CD1c-positive myeloid dendritic cell (primary cell): ENCODE results near the gene WDR5B.
"Not testable (repeated sequence)": the region's sequence is repeated elsewhere in the genome, so short reads cannot be mapped to it uniquely, and the experiment has no call there.

Source experiments
- DNase-seq: peaks from one replicate; pipeline ENCODE4 v3.0.0-alpha.2; 2016; ENCODE audit errors: extremely low spot score

Gene WDR5B

DNA sequence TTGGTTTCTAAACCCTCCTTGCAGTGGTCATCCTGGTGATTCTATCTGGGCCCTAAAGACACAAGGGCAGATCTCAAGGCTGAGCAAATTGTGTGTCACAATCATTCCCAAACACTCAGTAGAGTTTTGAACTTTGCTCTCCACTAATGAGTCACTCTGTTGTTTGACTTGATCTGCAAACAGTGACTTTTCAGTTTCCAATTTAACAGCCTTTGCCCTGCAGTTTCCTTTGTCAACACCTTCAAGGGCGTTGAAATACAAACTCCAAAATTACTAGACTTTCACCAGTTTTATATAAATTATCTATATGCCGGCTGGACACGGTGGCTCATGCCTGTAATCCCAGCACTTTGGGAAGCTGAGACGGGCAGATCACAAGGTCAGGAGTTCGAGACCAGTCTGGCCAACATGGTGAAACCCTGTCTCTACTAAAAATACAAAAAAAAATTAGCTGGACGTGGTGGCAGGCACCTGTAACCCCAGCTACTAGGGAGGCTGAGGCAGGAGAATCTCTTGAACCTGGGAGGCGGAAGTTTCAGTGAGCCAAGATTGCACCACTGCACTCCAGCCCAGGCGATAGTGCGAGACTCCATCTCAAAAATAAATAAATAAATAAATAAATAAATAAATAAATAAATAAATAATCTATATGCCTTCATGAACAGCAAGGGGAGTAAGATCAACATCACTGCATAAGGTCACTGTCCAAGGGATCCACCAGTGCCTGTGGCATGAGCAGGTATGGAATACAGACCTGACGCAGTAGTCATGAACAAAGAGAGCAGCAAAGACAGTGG lies 50.1 kb downstream of the WDR5B start:
- not testable (repeated sequence) for DNase-seq

DNA sequence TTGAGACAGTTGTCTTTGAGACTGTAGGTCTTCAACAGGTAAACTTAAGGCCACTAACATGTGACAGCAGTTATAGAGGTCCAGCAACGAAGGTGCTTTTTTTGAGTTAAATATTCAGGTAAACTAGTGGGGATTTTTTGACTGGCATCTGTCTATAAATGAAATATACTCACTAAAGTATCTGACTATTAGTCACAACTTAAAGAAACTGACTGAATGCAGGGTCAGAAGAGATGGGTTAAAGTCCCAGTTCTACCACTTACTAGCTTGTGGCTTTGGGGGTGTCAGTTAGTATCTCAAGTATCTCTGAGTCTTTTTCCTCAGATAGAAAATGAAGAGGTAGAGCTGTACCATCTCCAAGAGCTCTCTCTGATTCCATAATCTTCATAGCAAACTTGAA lies 50.8 kb downstream of the WDR5B start:
- no peak for DNase-seq

DNA sequence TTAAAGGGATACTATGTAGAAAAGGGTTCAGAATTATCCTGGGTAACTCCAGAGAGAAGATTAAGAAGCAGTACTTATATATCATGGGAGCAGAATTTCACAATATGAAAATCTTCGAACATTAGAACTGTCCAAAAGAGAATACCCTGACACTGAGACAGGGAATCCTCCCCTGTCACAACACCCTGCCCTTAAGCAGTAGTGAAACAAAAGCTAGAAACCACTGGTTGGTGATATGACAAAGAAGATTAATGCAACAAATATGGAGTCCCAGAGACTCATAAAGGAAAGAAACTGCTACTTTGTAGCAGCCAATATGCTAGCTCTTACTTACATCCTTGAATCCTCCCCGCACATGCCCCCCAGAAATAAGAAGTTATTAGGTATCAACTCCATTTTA lies 51.4 kb downstream of the WDR5B start:
- DNase-seq = no peak
